Lung (tissue), 12 donors: ENCODE data around the gene NLRP14. TPM values are rescaled to one million over a fixed set of nuclear protein-coding genes. Genes with fewer than 3 reads are reported as not detected.

Experiments used
- ATAC-seq: fragments of 200-7000 bp; cut with Tn5 transposase; one replicate; pipeline ENCODE4 v1.9.1; 2020; ENCODE audit warnings: moderate number of reproducible peaks; ENCODE audit not compliant: insufficient read depth, low FRiP score
- DNase-seq, 3 donors: peaks; one replicate each; pipeline ENCODE4 v3.0.0-alpha.2; 2013 to 2017
- H3K27ac ChIP-seq, 2 donors: one replicate each; pipeline ENCODE4 v1.5.1; 2013; ENCODE audit warnings: mild to moderate bottlenecking in 2 of 2, moderate library complexity in 2 of 2, control low read depth in 1 of 2, inconsistent platforms in 1 of 2, low read depth in 1 of 2, low read length in 1 of 2
- H3K27me3 ChIP-seq, 3 donors: one replicate each; pipeline ENCODE4 v1.5.1; 2013; ENCODE audit warnings: low read length in 2 of 3; ENCODE audit not compliant: control insufficient read depth in 3 of 3, insufficient read depth in 3 of 3
- H3K36me3 ChIP-seq, 4 donors: one replicate each; pipeline ENCODE4 v1.5.1; 2013; ENCODE audit warnings: low read length in 4 of 4, mild to moderate bottlenecking in 1 of 4, moderate library complexity in 1 of 4; ENCODE audit not compliant: control insufficient read depth in 4 of 4, insufficient read depth in 4 of 4
- H3K4me1 ChIP-seq, 5 donors: one replicate each; pipeline ENCODE4 v1.5.1; 2013; ENCODE audit warnings: low read length in 5 of 5, mild to moderate bottlenecking in 2 of 5, moderate library complexity in 1 of 5; ENCODE audit not compliant: control insufficient read depth in 5 of 5, insufficient read depth in 5 of 5
- H3K4me3 ChIP-seq: one replicate; pipeline ENCODE4 v1.5.1; 2013; ENCODE audit warnings: mild to moderate bottlenecking, control low read depth, moderate library complexity
- H3K9ac ChIP-seq, 2 donors: one replicate each; pipeline ENCODE4 v1.5.1; 2013; ENCODE audit warnings: low read length in 2 of 2, control low read depth in 1 of 2; ENCODE audit not compliant: insufficient read depth in 1 of 2
- H3K9me3 ChIP-seq, 4 donors: one replicate each; pipeline ENCODE4 v1.5.1; 2013; ENCODE audit warnings: low read length in 3 of 4, mild to moderate bottlenecking in 1 of 4, moderate library complexity in 1 of 4; ENCODE audit not compliant: control insufficient read depth in 4 of 4, insufficient read depth in 3 of 4
- CTCF ChIP-seq: IDR thresholded peaks from 2 replicates; pipeline ENCODE4 v1.5.1; 2012; ENCODE audit warnings: mild to moderate bottlenecking; ENCODE audit errors: control extremely low read depth, extremely low read depth
- WGBS, 2 donors: extraction: QIAGEN DNeasy Blood & Tissue Kit; methylation state at CpG; one replicate each; pipeline ENCODE4 v1.1.7; 2013; 5-methylcytosine and 5-hydroxymethylcytosine counted together
- polyA plus RNA-seq, 2 donors: library from polyadenylated mRNA; stranded (reverse); fragments of 200-250 nt; gene quantifications; one replicate each; pipeline ENCODE4 v1.2.1, GENCODE V29; 2013
- total RNA-seq, 2 donors: library from RNA; depleted of rRNA in 1 of 2; stranded (reverse); fragments of >200 nt in 1 of 2; gene quantifications; one replicate each; pipeline ENCODE4 v1.2.1, GENCODE V29; 2014 to 2021
- donor health status: control.
- donor health status: control.
- donor health status: Bipolar disorder and iron deficiency.
- donor health status: healthy.
- donor health status: DM: yes; HTN: yes; CAD: no.

NLRP14 gene
- total and polyA plus RNA-seq, 4 donors = 0.01 to 0.31 (median 0.15) TPM; not detected in 1

- peaks cover 0 to 13% (median 0%) of the 10 kb centered on the region in 4 donors for H3K9me3 ChIP-seq
- no peaks in the 10 kb centered on the region for H3K4me1 ChIP-seq
- no peak for TF ChIP-seq CTCF
- WGBS, 2 donors = 82 to 83% methylated on average over 108 to 111 of the region's 111 CpGs
- H3K27me3 ChIP-seq = peaks cover 0 to 20% (median 4%) of the 10 kb centered on the region in 3 donors
- no peak overlapping the region for H3K4me3 ChIP-seq
- DNase-seq (no peak), ATAC-seq (no peak)
- no peak overlapping the region for H3K27ac ChIP-seq
- no peak overlapping the region for H3K9ac ChIP-seq
- no peaks in the 10 kb centered on the region for H3K36me3 ChIP-seq
These were observed 69.3 kb downstream of the NLRP14 start for GRCh38 chr11:7089328-7090251.

GRCh38 chr11:7098235-7098832 lies 78.1 kb downstream of the NLRP14 start:
- peak; percentile 53 for ATAC-seq
- TF ChIP-seq CTCF = peak; percentile 34

GRCh38 chr11:7115780-7116179 lies 95.5 kb downstream of the NLRP14 start:
- DNase-seq = no peak
- Histone ChIP-seq H3K4me1 (no peaks in the 10 kb centered on the region), H3K9ac (no peak overlapping the region), H3K36me3 (no peaks in the 10 kb centered on the region), H3K9me3 (no peaks in the 10 kb centered on the region), H3K27me3 (peaks cover 0 to 2% (median 0%) of the 10 kb centered on the region in 3 donors), H3K27ac (no peak overlapping the region), H3K4me3 (no peak overlapping the region)
- no peak for ATAC-seq
- TF ChIP-seq CTCF = no peak
- WGBS, 2 donors = 32 to 61% methylated on average over 1 of the region's 1 CpG

More at GRCh38 chr11:7098235-7098832, 78.1 kb downstream of the NLRP14 start:
- Histone ChIP-seq H3K9ac (no peak overlapping the region), H3K27me3 (peaks cover 0 to 9% (median under 1%) of the 10 kb centered on the region in 3 donors), H3K27ac (no peak overlapping the region), H3K36me3 (no peaks in the 10 kb centered on the region), H3K9me3 (no peaks in the 10 kb centered on the region), H3K4me3 (no peak overlapping the region), H3K4me1 (no peaks in the 10 kb centered on the region)
- WGBS, 2 donors = 7% methylated on average over 2 of the region's 2 CpGs
- peak in 2 of 3 donors; percentile 65 to 71 for DNase-seq
